Peyer's patch (tissue), 4 donors: Measurements from ENCODE around the gene WDR3.

Source experiments
- POLR2A ChIP-seq, 2 donors: fragments of 450-650 bp; IDR thresholded peaks; one replicate each; pipeline ENCODE4 v1.5.1; 2017; ENCODE audit warnings: antibody characterized with exemption in 2 of 2, mild to moderate bottlenecking in 2 of 2, moderate library complexity in 2 of 2
- TF ChIP-seq, protein P1 (sequence below), 6 experiments: fragments of 450-650 bp in 4 of 6; fragments of 200-600 bp in 2 of 6; sonication (generic) in 1 of 6; IDR thresholded peaks; one replicate each; pipeline ENCODE4 v1.5.1; 2017 to 2019; ENCODE audit warnings: antibody characterized with exemption in 6 of 6, mild to moderate bottlenecking in 3 of 6, moderate library complexity in 1 of 6

DNA sequence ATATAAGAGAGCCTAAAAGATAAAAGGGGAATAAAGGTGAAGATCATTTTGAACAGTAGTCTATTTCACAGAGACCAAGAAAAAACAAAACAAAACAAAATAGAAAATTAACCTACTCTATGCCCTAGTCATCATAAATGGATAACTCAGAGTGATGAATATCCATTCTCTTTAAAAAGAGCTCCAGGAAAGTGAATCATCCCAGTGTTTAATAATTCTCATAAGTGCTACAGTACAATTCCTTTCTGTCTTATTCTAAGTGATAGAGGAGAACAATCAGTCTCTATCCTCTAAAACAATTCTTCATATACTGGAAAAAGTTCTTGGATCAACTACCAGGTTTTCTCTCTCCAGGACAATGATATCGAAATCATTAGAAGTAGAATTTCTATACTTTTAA, 45.9 kb upstream of the WDR3 start:
- TF ChIP-seq, protein P1, sequence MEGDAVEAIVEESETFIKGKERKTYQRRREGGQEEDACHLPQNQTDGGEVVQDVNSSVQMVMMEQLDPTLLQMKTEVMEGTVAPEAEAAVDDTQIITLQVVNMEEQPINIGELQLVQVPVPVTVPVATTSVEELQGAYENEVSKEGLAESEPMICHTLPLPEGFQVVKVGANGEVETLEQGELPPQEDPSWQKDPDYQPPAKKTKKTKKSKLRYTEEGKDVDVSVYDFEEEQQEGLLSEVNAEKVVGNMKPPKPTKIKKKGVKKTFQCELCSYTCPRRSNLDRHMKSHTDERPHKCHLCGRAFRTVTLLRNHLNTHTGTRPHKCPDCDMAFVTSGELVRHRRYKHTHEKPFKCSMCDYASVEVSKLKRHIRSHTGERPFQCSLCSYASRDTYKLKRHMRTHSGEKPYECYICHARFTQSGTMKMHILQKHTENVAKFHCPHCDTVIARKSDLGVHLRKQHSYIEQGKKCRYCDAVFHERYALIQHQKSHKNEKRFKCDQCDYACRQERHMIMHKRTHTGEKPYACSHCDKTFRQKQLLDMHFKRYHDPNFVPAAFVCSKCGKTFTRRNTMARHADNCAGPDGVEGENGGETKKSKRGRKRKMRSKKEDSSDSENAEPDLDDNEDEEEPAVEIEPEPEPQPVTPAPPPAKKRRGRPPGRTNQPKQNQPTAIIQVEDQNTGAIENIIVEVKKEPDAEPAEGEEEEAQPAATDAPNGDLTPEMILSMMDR (IDR thresholded peaks at IDR 0.05) = no peak
- no peak for TF ChIP-seq POLR2A (IDR thresholded peaks at IDR 0.05)
